Keratinocyte (primary cell): ENCODE data around the gene FTSJ1. TPM values are rescaled to one million over a fixed set of nuclear protein-coding genes. Genes with fewer than 3 reads are reported as not detected.

Experiments used
- DNase-seq: peaks from one replicate; pipeline ENCODE4 v3.0.0-alpha.2; 2011; ENCODE audit warnings: low read depth, missing footprints, low spot score
- FAIRE-seq: peaks from 2 replicates; lab custom pipeline; 2011; peaks lifted over from hg19 to GRCh38; lab: Jason Lieb, UNC
- H2AFZ ChIP-seq: 2 replicates; pipeline ENCODE4 v1.6.0; 2012; ENCODE audit warnings: low read length, control low read depth, inconsistent platforms; ENCODE audit not compliant: control insufficient read depth
- H3K27ac ChIP-seq: 2 replicates; pipeline ENCODE4 v1.5.1; 2011; ENCODE audit warnings: low read length; ENCODE audit not compliant: control insufficient read depth, insufficient read depth
- H3K27me3 ChIP-seq: 3 replicates; pipeline ENCODE4 v1.6.0; 2011; ENCODE audit warnings: low read length; ENCODE audit not compliant: control insufficient read depth, insufficient read depth; ENCODE audit errors: extremely low read depth
- H3K36me3 ChIP-seq, 2 experiments: 2 replicates in 1 of 2; 3 replicates in 1 of 2; pipeline ENCODE4 v1.5.1; 2011; ENCODE audit warnings: low read length in 2 of 2, mild to moderate bottlenecking in 1 of 2; ENCODE audit not compliant: control insufficient read depth in 2 of 2, insufficient read depth in 2 of 2; ENCODE audit errors: extremely low read depth in 1 of 2
- H3K4me1 ChIP-seq: 3 replicates; pipeline ENCODE4 v1.5.1; 2011; ENCODE audit warnings: low read length; ENCODE audit not compliant: control insufficient read depth, insufficient read depth; ENCODE audit errors: extremely low read depth
- H3K4me2 ChIP-seq: 3 replicates; pipeline ENCODE4 v1.6.0; 2011; ENCODE audit warnings: low read depth, low read length; ENCODE audit not compliant: control insufficient read depth, insufficient read depth; ENCODE audit errors: extremely low read depth
- H3K4me3 ChIP-seq, 3 experiments: fragments of 200-600 bp in 1 of 3; sonication (generic) in 1 of 3; 2 replicates in 2 of 3; 3 replicates in 1 of 3; pipeline ENCODE4 v1.5.1; 2011 to 2016; ENCODE audit warnings: low read length in 3 of 3, mild to moderate bottlenecking in 3 of 3, control low read depth in 2 of 3, inconsistent platforms in 1 of 3, low read depth in 1 of 3, mixed read lengths in 1 of 3, mixed run types in 1 of 3, moderate library complexity in 1 of 3; ENCODE audit not compliant: control insufficient read depth in 2 of 3, insufficient read depth in 2 of 3; ENCODE audit errors: extremely low read depth in 1 of 3
- H3K79me2 ChIP-seq: 2 replicates; pipeline ENCODE4 v1.6.0; 2012; ENCODE audit warnings: low read length; ENCODE audit not compliant: control insufficient read depth, insufficient read depth
- H3K9ac ChIP-seq: 3 replicates; pipeline ENCODE4 v1.6.0; 2011; ENCODE audit warnings: low read length; ENCODE audit not compliant: control insufficient read depth, insufficient read depth; ENCODE audit errors: extremely low read depth
- H3K9me1 ChIP-seq: 3 replicates; pipeline ENCODE4 v1.6.0; 2011; ENCODE audit warnings: low read length; ENCODE audit not compliant: control insufficient read depth, insufficient read depth; ENCODE audit errors: extremely low read depth
- H3K9me3 ChIP-seq: 2 replicates; pipeline ENCODE4 v1.5.1; 2012; ENCODE audit warnings: low read depth, low read length; ENCODE audit not compliant: control insufficient read depth
- H4K20me1 ChIP-seq: 3 replicates; pipeline ENCODE4 v1.6.0; 2011; ENCODE audit warnings: low read length; ENCODE audit not compliant: control insufficient read depth, insufficient read depth; ENCODE audit errors: extremely low read depth
- CTCF ChIP-seq, 3 experiments: IDR thresholded peaks in 1 of 3; conservative IDR thresholded peaks in 1 of 3; optimal IDR thresholded peaks in 1 of 3; 2 replicates in 2 of 3; 3 replicates in 1 of 3; pipeline versions ENCODE3 to v1.5.1; 2011; ENCODE audit warnings: low read length in 3 of 3, mild to moderate bottlenecking in 3 of 3, moderate library complexity in 2 of 3, control low read depth in 1 of 3, inconsistent platforms in 1 of 3; ENCODE audit not compliant: insufficient read depth in 2 of 3; ENCODE audit errors: extremely low read depth in 1 of 3
- EZH2 ChIP-seq: IDR thresholded peaks from one replicate; pipeline ENCODE4 v1.6.1; 2012; ENCODE audit warnings: inconsistent platforms, mild to moderate bottlenecking, low read length, moderate library complexity
- dilution Hi-C: fragments of 300-500 bp; cut with MboI; formaldehyde crosslinking; loops from one replicate; pipeline ENCODE4 v1.7.0; 2020; ENCODE audit warnings: low sequenced_read_pairs; ENCODE audit not compliant: extremely low pct_ligation_motif_present
- polyA plus RNA-seq, 5 experiments: library from polyadenylated mRNA; depleted of rRNA in 3 of 5; stranded (reverse) in 3 of 5; stranded (forward) in 1 of 5; unstranded in 1 of 5; fragments of >200 nt; gene quantifications; 1 replicate in 1 of 5; 2 replicates in 3 of 5; 3 replicates in 1 of 5; pipeline versions ENCODE4 v1.2.1 to v1.2.3, GENCODE V29; 2011 to 2012; ENCODE audit warnings: missing spikeins in 2 of 5, low read depth in 1 of 5, low replicate concordance in 1 of 5

The FTSJ1 gene
- polyA plus RNA-seq, 1 donor (not counting 4 experiments of a cell fraction or from before 2014, with no cell fraction given) = 60.6 TPM

- FAIRE-seq (peak; percentile 81), DNase-seq (no peak)
- Histone ChIP-seq H2AFZ (no peak overlapping the region), H3K4me2 (peak overlapping the region; percentile 73), H3K27ac (peak overlapping the region; percentile 54), H3K9me3 (peaks cover 12% of the 10 kb centered on the region), H3K79me2 (peaks cover 40% of the 10 kb centered on the region), H3K9me1 (no peaks in the 10 kb centered on the region), H3K4me1 (peaks cover 26% of the 10 kb centered on the region), H3K27me3 (no peaks in the 10 kb centered on the region), H3K4me3 (peak overlapping the region; percentile 24 to 53 (median 37)), H4K20me1 (peaks cover 2% of the 10 kb centered on the region), H3K9ac (peak overlapping the region; percentile 28), H3K36me3 (peaks cover 6 to 19% of the 10 kb centered on the region in 2 experiments)
- TF ChIP-seq EZH2 = no peak
- no peak for TF ChIP-seq CTCF (optimal IDR thresholded peaks at IDR 0.05 in 1 of 3, IDR thresholded peaks at IDR 0.05 in 1 of 3, conservative IDR thresholded peaks at IDR 0.05 in 1 of 3; ENCODE audit: extremely low read depth in 1 of 3, insufficient read depth in 2 of 3, low read length in 3 of 3)
- dilution Hi-C loops = no loop called here
Measured at GRCh38 chrX:48465336-48465933, 10.6 kb upstream of the FTSJ1 start.

GRCh38 chrX:48466696-48467095 lies 9.3 kb upstream of the FTSJ1 start:
- peaks cover 8% of the 10 kb centered on the region for H3K9me3 ChIP-seq
- no peaks in the 10 kb centered on the region for H3K27me3 ChIP-seq
- peaks cover 26% of the 10 kb centered on the region for H3K4me1 ChIP-seq
- H3K27ac ChIP-seq = no peak overlapping the region
- dilution Hi-C loops = no loop called here
- peak overlapping the region; percentile 75 for H3K4me2 ChIP-seq
- no peak overlapping the region for H2AFZ ChIP-seq
- H3K4me3 ChIP-seq = peak overlapping the region; percentile 58 to 80 (median 64)
- H4K20me1 ChIP-seq = peaks cover 2% of the 10 kb centered on the region
- peak overlapping the region; percentile 87 for H3K9ac ChIP-seq
- no peaks in the 10 kb centered on the region for H3K9me1 ChIP-seq
- no peak for TF ChIP-seq EZH2
- TF ChIP-seq CTCF (optimal IDR thresholded peaks at IDR 0.05 in 1 of 3, IDR thresholded peaks at IDR 0.05 in 1 of 3, conservative IDR thresholded peaks at IDR 0.05 in 1 of 3; ENCODE audit: extremely low read depth in 1 of 3, insufficient read depth in 2 of 3, low read length in 3 of 3) = peak in 2 of 3 experiments; percentile 31 to 36
- FAIRE-seq (no peak), DNase-seq (no peak)
- peaks cover 40% of the 10 kb centered on the region for H3K79me2 ChIP-seq
- peaks cover 4 to 13% of the 10 kb centered on the region in 2 experiments for H3K36me3 ChIP-seq
